RPMI8226 (cell line): ENCODE data around the gene PLXNA2.

Experiments used
- DNase-seq: peaks from one replicate; pipeline ENCODE4 v3.0.0-alpha.2; 2015

Gene PLXNA2

DNA sequence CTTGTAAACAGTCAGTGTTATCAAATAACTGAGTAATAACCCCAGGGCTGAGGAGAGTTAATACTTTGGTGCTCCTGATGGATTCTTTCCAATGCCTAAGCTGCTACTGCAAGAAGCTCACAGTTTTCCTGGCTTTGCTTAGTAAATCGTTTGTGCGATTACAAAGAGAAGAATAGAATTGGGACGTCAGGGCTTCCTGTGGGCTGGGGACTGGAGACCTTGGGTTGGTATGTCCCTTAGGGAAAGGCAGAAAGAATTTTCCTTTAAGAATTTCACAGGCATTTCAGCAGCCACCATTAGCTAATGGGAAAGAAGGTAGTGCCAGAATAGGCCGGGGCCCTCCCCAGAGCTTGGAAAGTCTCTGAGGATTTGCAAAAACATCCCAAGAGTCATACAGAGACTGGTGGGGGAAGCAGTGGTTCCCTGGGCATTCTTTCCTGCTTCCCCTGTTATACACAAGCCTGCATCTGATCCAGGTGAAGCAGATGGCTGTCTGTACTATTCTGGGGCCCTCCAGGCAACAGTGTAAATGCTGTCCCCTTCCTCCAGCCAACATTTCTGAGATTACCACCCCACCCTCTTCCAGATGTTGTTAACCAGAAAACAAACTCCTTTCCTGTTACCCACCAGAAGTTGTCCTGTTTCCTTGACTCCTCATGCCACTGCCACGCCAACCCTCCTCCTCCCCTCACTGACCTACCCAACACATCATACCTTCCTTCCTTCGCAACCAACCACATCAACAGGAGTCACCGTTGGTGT lies 40.2 kb downstream of the PLXNA2 start:
- no peak for DNase-seq

DNA sequence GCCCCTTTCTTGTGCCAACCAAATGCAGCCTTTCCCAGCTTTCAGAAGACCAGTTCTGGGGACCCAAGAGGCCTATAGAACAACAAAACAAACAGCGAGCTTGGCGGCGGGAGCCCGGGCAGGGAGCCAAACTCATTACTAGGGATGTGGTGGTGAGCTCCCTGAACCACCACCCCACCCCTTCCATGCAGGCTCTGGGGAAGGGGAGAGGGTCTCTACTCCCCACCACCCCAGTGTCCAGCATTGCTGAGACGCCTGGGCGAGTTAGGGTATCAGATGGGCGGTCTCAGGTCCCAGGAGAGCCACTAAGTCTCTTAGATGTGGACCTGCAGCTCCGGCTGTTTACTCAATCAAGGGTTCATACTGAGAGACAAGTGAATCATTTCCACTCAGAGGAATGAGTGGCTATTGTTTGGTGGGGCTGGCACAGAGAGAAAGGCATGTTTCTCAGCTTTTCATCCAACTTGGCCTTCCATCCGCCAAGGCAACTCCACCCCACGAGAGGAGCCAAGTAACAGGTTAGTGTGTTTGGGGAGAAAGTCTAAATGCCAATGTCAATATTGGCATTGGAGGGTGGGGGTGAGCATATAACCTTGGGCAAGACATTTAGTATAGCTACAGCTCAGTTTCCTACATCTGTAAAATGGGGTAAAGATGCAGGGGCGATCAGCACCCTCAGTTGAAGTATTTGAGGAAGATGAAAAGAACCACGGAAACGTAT lies 40.9 kb downstream of the PLXNA2 start:
- no peak for DNase-seq

DNA sequence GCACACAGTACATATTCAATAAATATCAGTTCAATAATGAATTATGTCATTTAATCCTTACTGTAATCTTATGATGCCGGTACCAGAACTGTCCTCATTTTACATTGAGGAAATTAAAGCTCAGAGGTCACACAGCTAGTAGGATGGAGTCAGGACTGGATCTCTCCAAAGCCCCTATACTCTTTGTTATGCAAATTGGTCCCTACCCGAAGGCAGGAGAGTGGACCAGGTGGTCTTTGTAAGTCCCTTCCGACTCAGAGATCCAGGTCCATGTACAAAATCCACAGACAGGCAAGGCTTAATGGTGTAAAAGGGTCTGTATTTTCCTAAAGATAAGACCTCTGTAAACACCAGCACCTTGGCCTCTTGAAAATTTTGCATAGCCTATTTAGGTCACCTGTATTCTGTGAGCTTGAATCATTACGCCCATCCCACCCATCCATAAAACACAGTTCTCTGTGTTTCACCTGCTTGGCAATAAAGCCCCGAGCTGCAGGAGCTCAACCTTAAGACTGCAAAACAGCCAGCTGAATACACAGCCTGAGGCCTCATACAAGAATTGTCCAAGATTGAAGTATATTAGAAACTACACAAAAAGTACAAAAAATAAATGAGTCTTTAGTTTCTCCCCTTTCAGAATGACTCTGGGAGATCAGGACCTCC lies 41.7 kb downstream of the PLXNA2 start:
- no peak for DNase-seq

DNA sequence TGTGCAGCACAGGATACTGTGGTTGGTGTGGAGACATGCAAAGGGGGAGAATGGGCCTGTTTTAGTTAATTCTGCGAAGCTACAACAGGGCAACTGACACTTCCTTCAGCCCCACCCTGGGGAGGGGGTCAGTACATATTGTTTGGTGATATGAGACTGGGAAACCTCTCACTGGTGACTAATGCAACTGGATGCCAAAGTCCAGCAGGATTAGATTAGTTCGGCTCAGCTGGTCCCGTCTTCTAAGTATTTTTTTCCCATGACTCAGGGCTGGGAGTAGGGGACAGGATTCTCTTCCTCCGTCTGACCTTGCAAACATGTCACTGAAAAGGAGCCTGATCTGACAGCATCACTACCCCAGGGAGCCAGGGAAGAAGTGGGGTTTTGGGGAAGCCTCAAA lies 43.0 kb downstream of the PLXNA2 start:
- DNase-seq: no peak

DNA sequence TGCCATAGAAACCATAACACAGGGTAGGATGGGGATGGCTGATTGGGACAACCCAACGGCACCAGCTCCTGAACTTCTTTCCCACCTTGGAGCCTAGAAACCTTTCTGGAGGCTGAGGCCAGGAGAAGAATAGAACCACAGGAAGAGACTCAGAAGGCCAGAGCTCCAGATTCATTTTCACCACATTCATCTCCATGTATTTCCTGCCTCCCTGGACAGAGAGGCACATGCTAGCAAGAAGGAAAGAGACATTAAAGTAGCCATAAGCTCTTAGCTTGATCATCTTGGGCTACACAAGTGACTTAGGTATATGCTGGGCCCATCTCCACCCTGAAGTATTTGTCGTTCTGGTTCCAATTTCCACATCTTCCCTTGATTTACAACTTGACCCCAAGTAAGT lies 44.1 kb downstream of the PLXNA2 start:
- DNase-seq: no peak

DNA sequence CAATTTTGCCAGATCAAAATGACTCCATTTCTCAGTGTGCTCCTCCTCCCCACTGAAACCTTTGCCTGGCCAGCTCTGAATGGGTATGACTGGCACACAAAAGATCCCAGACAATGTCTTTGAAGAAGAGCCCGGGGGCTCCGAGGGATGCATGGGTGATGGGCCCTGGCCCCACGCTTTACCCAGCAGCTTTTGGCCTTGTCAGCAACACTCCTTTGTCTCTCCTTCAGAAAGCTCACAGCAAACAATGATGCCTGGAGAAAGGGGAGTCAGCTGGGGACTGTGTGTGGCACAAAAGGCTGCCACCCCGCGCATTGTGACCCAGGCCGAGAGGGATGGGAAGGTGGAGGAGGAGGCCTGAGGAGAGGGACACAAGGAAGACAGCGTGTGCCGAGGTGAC lies 45.9 kb downstream of the PLXNA2 start:
- DNase-seq: no peak

DNA sequence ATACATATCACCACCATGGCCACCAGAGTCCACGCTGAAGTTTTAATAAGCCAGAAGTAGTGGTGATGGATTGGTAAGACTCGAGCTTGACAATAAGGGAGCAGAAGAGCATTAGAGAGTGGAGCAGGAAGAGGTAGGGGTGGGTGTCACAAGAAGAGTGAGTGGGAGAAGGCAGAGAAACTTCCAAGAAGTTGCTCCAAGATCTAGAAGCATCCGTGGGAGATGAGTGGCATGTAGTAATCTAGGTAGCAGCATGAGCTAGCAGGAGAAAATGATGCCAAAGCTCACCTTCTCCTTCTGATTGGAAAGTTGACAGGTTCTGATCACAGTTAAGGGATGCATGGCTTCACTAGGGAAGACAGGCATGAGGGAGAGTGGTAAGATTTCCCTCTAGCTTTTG lies 49.2 kb downstream of the PLXNA2 start:
- DNase-seq: no peak

DNA sequence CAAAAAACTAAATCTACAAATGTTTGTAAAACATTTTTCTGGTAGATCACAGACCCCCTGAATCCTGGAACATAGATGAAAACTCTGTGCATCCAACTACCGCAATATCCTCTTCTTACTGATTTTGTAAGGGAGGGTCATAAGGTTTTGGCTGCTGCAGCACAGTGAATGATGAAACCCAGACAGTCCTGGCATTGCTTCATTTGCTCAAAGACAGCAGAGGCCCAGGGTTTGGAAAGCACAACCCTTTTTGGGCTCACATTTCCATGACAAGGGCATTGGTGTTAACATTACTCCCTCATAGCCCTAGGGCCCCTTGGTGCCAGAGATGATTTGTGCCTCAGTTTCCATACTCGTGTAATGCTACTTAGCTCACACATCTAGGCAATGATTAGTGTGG lies 51.2 kb downstream of the PLXNA2 start:
- DNase-seq: no peak

DNA sequence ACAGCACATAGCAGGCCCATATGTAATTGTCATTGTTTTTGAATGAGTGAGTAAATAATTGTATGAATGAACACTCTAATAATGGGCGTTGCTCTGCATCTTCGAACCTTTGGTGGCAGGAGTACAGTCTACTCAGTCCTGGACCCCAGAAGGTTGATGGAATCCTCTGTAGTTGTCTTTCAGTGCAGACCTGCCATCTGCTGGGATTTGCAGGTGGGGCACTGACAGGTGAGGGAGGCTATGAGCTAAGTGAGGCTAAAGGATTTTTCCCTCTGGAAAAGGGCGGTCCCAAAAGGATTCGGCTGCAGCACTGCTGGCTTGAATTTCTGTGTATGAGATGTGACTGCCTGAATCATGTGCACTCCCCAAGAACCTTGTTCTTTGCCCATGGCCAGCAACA lies 53.4 kb downstream of the PLXNA2 start:
- DNase-seq: no peak

DNA sequence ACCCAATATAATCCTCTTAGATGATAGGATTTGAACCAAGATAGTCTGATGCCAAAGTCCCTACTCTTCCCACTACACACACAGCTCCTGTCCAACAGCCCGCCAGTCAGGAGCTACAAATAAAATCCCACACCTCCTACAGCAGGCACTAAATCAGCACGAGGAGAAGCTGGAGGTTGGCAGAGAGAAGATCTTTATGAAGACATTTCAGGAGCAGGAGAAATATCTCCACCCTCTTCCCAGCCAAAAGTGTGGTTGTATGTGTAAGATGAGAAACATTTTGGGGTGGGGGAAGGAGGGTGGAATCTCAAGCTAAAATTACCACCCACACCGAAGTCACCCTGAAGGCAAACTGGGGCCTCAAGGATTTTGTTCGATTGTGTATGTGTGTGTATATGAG lies 54.5 kb downstream of the PLXNA2 start:
- no peak for DNase-seq

DNA sequence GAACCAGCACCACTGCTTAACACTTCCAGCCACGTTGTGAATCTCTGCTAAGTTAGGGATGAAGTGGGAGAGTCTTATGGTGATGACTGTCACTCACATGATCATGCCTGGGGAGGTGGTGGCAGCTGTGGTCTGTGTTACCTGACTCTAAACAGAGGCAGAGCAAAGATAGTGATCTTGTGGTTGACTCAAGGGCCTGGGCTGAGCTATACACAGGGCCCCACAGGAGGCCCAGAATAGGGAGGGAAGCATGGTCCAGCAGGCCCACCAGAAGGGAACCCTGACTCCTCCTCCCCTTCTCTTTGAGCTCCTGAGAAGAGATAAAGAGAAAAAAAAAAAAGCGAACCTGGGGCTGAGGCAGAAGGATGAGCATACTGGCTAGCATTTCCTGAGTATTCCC lies 55.0 kb downstream of the PLXNA2 start:
- DNase-seq: peak; percentile 20

DNA sequence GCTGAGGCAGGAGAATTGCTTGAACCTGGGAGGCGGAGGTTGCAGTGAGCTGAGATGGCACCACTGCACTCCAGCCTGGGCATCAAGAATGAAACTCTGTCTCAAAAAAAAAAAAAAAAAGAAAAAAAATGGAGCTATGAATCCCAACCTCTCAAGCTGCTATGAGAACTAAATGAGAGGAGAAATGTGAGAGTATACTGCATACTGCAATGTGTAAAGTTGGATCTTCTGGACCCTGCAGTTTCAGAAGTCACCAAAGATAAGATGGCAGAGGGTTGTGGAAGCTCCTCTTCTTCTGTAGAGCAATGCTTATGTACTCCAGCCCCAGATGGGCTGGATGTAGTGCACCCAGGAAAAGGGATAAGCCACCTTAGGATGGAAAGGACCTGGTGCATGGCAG lies 55.6 kb downstream of the PLXNA2 start:
- no peak for DNase-seq

DNA sequence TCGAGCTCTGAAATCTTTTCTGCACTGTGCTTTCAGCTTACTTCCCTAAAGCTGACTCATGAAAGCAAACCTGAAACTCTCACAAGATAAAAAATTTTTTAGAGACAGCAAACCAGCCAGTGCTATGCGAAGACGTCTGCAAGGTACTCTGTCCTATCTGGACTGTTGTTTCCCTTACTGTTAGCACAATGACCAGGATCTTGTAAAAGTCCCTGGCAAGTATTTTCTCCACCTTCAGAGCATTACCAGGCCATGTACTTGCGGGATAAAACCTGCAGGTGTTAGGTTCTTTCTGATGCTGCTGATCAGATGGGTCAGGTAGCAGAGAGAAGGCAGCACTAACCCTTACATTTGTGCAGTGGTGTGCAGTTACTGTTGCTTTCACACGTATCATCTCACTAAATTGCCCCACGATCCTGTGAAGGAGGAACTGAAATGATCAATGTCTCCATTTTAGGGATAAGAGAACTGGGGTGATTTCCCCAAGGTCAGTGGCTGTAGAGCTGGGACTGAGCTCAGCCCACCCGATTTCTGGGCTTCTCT lies 56.6 kb downstream of the PLXNA2 start:
- peak; percentile 82 for DNase-seq

DNA sequence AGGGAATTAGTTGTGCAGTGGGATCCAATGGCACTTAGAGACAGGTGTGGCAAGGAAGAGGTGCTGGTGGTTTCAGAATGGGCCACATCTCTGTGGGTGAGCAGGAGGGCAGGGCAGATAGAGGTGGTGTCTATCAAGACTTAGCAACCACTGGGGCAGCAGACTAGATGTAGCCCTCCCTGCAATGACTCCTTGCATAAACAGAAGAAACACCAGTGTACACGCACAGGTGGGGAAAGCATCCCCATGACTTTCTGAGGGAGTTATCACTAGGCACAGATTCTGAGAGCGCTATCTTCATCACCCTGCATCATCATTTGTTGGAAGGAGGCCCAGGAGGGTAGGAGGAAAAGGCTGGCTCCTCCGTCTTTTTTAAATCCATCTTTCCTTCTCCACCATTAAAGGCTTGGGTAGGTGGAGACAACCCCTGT lies 58.4 kb downstream of the PLXNA2 start:
- DNase-seq: peak; percentile 77

DNA sequence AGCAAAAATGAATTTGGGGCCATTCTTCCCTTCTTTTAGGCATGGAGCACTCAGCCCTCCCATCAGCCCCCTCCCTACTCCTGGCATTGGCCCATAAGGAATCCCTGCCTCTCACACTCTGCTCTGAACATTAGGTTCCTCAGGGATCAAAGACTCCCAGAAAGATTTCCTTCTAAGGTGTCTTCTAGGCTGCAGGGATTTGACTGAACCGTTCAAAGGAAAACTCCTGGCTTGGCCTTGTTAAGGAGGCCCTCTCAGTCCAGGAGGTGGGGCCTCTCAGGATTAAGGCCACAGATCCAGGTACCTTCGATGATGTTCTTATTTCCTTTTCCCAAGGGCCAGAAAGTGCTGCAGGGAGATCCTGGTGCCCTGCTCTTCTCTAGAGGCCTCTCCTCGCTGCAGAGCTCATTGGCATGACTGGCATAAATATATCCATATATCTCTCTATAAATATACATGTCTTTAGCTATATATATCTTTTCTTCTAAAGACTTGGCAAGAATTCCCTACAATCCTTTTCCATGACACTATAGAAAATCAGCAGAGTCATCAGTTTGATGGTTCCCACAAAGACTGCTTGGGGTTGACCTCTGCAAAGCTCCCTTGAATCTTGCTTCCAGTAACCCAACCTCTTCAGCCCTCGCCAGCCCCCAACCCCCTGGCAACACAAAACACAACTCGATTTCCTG lies 59.1 kb downstream of the PLXNA2 start:
- DNase-seq: no peak

DNA sequence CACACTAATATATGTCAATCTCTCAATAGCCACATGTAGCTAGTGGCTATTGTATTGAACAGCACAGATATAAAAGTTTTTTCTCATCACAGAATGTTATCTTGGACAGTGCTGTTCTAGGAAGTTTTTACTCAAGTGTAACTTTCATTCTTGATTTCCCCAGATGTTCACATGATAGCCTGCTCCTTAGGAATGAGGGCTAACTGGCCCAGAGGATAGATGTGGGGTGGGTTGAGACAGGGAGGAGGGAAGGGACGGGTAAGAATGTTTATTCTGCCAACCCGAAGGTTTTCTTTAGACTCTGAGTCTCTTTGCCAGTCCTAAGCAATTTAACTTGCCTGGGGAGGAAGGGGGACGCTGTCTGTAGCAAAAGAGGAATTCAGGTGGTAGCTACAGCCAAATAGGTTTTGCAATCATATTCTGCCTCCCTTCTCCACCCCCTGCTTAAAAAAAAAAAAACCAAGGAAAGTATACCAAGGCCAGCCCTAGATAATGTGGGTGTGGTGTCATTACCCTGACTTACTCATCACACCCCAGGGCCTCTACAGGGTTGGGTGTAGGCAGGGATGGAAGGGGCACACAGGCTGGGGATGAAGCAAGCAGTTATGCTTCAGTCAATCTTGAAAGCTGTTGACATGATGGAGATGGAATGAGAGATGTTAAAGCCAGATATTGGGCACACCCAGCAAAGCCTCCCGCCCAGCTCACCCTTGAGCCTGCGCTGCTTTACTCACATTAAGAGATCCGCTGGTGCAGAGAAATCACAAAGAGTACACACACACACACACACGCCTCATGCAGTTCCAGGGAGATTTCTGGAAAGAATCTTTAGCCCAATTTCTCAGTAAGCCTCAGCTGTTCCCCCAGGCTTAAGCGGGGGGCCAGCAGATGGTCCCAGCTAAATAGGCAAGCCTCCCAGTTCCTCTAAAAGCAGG lies 59.9 kb downstream of the PLXNA2 start:
- no peak for DNase-seq

DNA sequence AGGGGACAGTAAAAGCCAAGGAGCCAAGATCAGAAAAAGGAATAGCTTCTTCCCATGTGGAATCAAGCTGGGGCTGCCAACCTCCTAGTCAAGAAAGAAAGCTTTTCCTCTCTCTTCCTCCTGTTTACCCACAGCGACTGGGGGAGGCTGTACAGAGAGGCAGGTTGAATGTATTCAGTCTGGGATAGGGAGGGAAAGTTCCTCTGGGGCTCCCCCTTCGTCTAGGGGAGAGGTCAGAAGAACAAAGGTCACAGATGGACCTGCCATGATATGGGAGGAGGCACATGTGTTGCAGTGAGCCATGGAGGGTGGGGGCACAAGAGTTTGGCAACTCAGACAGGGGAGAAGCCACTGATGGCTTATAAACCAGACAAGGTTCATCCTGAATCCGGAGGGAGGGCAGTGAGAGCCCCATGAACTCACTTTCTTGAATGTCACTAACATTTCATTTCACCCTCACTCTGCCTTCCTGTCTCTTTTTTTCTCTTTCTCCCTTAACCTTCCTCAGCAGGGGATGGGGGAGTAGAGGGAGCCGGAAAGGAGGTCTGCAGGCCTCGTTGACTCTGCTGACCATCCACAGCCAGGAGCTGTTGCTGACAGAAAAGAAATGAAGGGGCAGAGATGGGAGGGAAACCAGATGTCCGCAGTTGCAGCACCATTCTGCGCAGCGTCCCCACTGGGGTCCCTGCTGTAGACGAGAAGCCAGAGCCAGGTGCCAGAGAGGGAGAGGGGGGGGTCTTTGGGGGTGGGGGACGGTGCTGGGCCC lies 61.1 kb downstream of the PLXNA2 start:
- DNase-seq: no peak

DNA sequence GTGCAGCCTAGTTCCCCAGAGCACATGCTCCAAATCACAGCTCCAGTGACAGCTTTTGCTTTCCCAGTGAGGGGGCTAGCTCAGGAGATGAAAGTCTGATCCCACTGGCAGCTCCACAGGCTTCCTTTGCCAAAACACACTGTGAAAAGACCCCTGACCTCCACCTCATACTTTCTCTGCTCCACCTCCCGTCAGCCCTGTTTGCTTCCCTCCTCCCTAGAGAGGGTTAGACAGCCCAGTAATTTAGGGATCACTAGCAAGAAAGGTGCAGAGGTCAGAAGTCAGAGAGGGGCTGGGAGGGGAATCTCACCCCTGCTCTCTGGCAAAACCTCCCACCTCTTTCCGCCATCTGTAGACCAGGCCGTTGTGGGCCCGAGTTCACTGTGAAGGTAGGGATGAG lies 62.8 kb downstream of the PLXNA2 start:
- no peak for DNase-seq

DNA sequence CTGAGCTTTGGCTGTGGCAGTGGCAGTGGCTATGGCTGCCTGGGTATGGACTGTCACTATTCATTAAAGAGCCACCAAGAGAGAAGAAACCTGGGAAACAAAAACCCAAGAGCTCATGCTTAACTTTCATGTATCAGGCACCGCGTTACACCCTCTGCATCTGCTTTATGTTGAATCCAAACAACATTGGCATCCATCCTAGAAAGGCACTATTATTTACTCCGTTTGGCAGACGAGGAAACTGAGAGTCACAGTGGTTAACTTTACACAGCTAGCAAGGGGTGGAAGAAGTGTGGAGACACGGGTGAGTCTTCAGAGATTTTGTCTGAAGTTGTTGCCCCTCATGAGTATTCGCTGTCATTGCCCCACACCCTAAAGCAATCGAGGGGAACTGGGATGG lies 63.8 kb downstream of the PLXNA2 start:
- DNase-seq: no peak

DNA sequence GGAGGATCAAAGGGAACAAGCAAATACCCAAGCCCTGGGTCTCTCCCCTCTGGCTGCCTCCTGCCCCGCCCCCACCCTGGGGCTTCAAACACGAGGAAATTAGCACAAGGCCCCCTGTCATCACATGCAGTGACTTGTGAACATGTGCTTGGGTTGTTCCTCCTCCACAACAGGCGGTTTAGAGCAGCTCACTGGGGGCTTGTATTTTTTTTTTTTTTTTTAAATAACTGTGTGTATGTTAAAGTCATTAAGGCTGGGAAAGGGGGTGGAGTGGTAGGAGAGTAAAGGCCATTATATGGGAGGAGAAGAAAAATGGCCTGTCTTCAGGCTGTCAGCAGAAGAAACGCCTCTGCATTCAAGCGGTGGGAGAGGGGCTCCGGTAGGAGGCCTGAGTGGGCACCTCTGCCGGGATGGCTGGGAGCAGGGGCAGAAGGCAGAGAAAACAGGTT lies 64.2 kb downstream of the PLXNA2 start:
- no peak for DNase-seq

DNA sequence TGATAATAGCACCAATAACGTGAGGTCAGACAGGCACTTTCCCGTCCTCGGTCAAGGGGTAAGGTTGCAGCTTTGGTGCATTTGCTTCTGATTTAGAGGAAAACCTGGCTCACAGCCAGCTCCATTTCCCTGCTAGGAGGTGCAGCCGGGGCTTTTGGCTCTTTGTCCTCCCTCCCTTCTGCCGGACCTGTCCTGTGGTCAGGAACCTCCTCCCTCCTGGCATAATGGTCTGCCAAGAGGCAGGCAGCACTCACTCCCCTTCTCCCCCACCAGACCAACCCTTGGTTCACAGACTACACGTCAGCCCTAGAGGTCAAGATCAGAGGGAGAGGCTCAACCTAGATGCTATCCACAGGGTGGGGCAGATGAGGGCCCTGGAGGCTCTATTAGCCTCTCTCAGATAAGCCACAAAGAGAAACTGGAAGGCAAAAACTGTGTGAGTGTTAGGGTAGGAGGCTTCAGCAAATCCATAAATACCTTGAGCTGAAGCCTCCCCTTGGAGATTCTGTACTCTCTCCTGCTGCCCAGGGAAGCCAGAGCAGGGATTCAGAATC lies 64.8 kb downstream of the PLXNA2 start:
- DNase-seq: no peak
